H9 (cell line): ENCODE results near the gene SLCO3A1. TPM values are rescaled to one million over a fixed set of nuclear protein-coding genes. Genes with fewer than 3 reads are reported as not detected.

Experiments
- DNase-seq: peaks from one replicate; pipeline ENCODE4 v3.0.0-alpha.2; 2017
- H2AFZ ChIP-seq: one replicate; pipeline ENCODE4 v1.6.1; 2013; ENCODE audit warnings: mild to moderate bottlenecking, low read length, control low read depth, moderate library complexity
- H2AK5ac ChIP-seq: 2 replicates; pipeline ENCODE4 v1.6.1; 2013; ENCODE audit warnings: low read length, control low read depth, mixed read lengths; ENCODE audit not compliant: insufficient read length
- H2BK120ac ChIP-seq: one replicate; pipeline ENCODE4 v1.6.1; 2013; ENCODE audit warnings: low read depth, mild to moderate bottlenecking, low read length, control low read depth, inconsistent platforms; ENCODE audit not compliant: poor library complexity, severe bottlenecking
- H2BK12ac ChIP-seq: 2 replicates; pipeline ENCODE4 v1.6.1; 2013; ENCODE audit warnings: low read length, control low read depth, mixed read lengths, low read depth; ENCODE audit not compliant: insufficient read length
- H2BK15ac ChIP-seq: 2 replicates; pipeline ENCODE4 v1.6.1; 2013; ENCODE audit warnings: low read depth, low read length, control low read depth
- H2BK20ac ChIP-seq: one replicate; pipeline ENCODE4 v1.6.1; 2013; ENCODE audit warnings: low read depth, mild to moderate bottlenecking, low read length, control low read depth, inconsistent platforms; ENCODE audit not compliant: poor library complexity, severe bottlenecking
- H2BK5ac ChIP-seq: 2 replicates; pipeline ENCODE4 v1.6.1; 2013; ENCODE audit warnings: low read length, control low read depth, mixed read lengths; ENCODE audit not compliant: insufficient read length
- H3K14ac ChIP-seq: 2 replicates; pipeline ENCODE4 v1.6.1; 2013; ENCODE audit warnings: low read length, control low read depth; ENCODE audit not compliant: insufficient read depth
- H3K18ac ChIP-seq: 2 replicates; pipeline ENCODE4 v1.6.1; 2013; ENCODE audit warnings: low read depth, mild to moderate bottlenecking, mixed read lengths, low read length, control low read depth; ENCODE audit not compliant: insufficient read length
- H3K23ac ChIP-seq: 2 replicates; pipeline ENCODE4 v1.6.1; 2013; ENCODE audit warnings: low read length, control low read depth, mixed read lengths, low read depth; ENCODE audit not compliant: insufficient read length
- H3K23me2 ChIP-seq: 2 replicates; pipeline ENCODE4 v1.6.1; 2013; ENCODE audit warnings: low read depth, mild to moderate bottlenecking, mixed read lengths, low read length, control low read depth; ENCODE audit not compliant: insufficient read length, poor library complexity, severe bottlenecking
- H3K27ac ChIP-seq: 2 replicates; pipeline ENCODE4 v1.5.1; 2013; ENCODE audit warnings: low read length, control low read depth, mixed read lengths, low read depth; ENCODE audit not compliant: insufficient read length
- H3K27me3 ChIP-seq: 2 replicates; pipeline ENCODE4 v1.6.1; 2013; ENCODE audit warnings: low read length, control low read depth, inconsistent platforms; ENCODE audit not compliant: insufficient read depth
- H3K4ac ChIP-seq: 2 replicates; pipeline ENCODE4 v1.6.1; 2013; ENCODE audit warnings: low read depth, mild to moderate bottlenecking, control low read depth, inconsistent platforms, low read length, moderate library complexity
- H3K4me1 ChIP-seq: 2 replicates; pipeline ENCODE4 v1.6.1; 2013; ENCODE audit warnings: low read length, control low read depth, inconsistent platforms; ENCODE audit not compliant: insufficient read depth
- H3K4me2 ChIP-seq: 2 replicates; pipeline ENCODE4 v1.6.1; 2013; ENCODE audit warnings: low read length, control low read depth, mixed read lengths; ENCODE audit not compliant: insufficient read length, insufficient read depth
- H3K56ac ChIP-seq: 2 replicates; pipeline ENCODE4 v1.6.1; 2013; ENCODE audit warnings: low read depth, mild to moderate bottlenecking, mixed read lengths, low read length, control low read depth; ENCODE audit not compliant: insufficient read length
- H3K79me1 ChIP-seq: 2 replicates; pipeline ENCODE4 v1.6.1; 2013; ENCODE audit warnings: low read depth, mild to moderate bottlenecking, moderate library complexity, low read length, control low read depth, inconsistent platforms; ENCODE audit not compliant: insufficient read depth, poor library complexity, severe bottlenecking
- H3K79me2 ChIP-seq: 2 replicates; pipeline ENCODE4 v1.6.1; 2013; ENCODE audit warnings: low read length, control low read depth, inconsistent platforms; ENCODE audit not compliant: insufficient read depth
- H3K9ac ChIP-seq: 2 replicates; pipeline ENCODE4 v1.6.1; 2013; ENCODE audit warnings: low read length, control low read depth, mixed read lengths; ENCODE audit not compliant: insufficient read length; ENCODE audit errors: extremely low read depth
- H3K9me3 ChIP-seq: one replicate; pipeline ENCODE4 v1.6.1; 2013; ENCODE audit warnings: low read depth, low read length, inconsistent platforms; ENCODE audit not compliant: control insufficient read depth
- H3T11ph ChIP-seq: one replicate; pipeline ENCODE4 v1.6.1; 2013; ENCODE audit warnings: mild to moderate bottlenecking, low read length, control low read depth, inconsistent platforms
- H4K20me1 ChIP-seq: one replicate; pipeline ENCODE4 v1.6.1; 2013; ENCODE audit not compliant: control insufficient read depth, insufficient read length, insufficient read depth
- H4K5ac ChIP-seq: 2 replicates; pipeline ENCODE4 v1.6.1; 2013; ENCODE audit warnings: low read depth, mild to moderate bottlenecking, mixed read lengths, low read length, control low read depth; ENCODE audit not compliant: insufficient read length
- H4K8ac ChIP-seq: replicated peaks from 2 replicates; pipeline ENCODE4 v1.6.1; 2013; ENCODE audit warnings: low read length, control low read depth, mixed read lengths, low read depth; ENCODE audit not compliant: insufficient read length
- H4K91ac ChIP-seq: 2 replicates; pipeline ENCODE4 v1.6.1; 2013; ENCODE audit warnings: low read depth, mild to moderate bottlenecking, moderate library complexity, mixed read lengths, low read length, control low read depth; ENCODE audit not compliant: insufficient read length
- H3K27ac Mint-ChIP-seq, 3 experiments: 2 replicates in 2 of 3; 3 replicates in 1 of 3; pipeline ENCODE4 v1.8.0; 2020 to 2021; ENCODE audit warnings: mixed read lengths in 3 of 3, mild to moderate bottlenecking in 1 of 3, moderate library complexity in 1 of 3
- H3K27me3 Mint-ChIP-seq: 2 replicates; pipeline ENCODE4 v1.8.0; 2021; ENCODE audit warnings: low read depth, mild to moderate bottlenecking, moderate library complexity, mixed read lengths
- H3K36me3 Mint-ChIP-seq, 3 experiments: 2 replicates in 2 of 3; 3 replicates in 1 of 3; pipeline ENCODE4 v1.8.0; 2020 to 2021; ENCODE audit warnings: low read depth in 3 of 3, mixed read lengths in 3 of 3; ENCODE audit not compliant: insufficient read depth in 1 of 3
- H3K4me1 Mint-ChIP-seq, 2 experiments: 2 replicates each; pipeline ENCODE4 v1.8.0; 2020; ENCODE audit warnings: mixed read lengths in 2 of 2
- H3K4me3 Mint-ChIP-seq, 2 experiments: 2 replicates in 1 of 2; 3 replicates in 1 of 2; pipeline ENCODE4 v1.8.0; 2020 to 2021; ENCODE audit warnings: mild to moderate bottlenecking in 2 of 2, mixed read lengths in 2 of 2, moderate library complexity in 1 of 2
- H3K9me3 Mint-ChIP-seq, 2 experiments: 2 replicates in 1 of 2; 3 replicates in 1 of 2; pipeline ENCODE4 v1.8.0; 2020; ENCODE audit warnings: mild to moderate bottlenecking in 2 of 2, mixed read lengths in 2 of 2, moderate library complexity in 1 of 2
- WGBS: extraction: QIAGEN DNeasy Blood & Tissue Kit; methylation state at CpG from one replicate; pipeline ENCODE4 v1.1.7; 2013; ENCODE audit warnings: missing lambda C conversion rate, low lambda C conversion rate, mixed read lengths; ENCODE audit not compliant: insufficient read length; ENCODE audit errors: extremely low coverage; 5-methylcytosine and 5-hydroxymethylcytosine counted together
- total RNA-seq: library from RNA; stranded (reverse); gene quantifications from 2 replicates; pipeline ENCODE4 v1.2.1, GENCODE V29; 2021
- TF ChIP-seq, protein P1 (sequence below): fragments of 200-600 bp; sonication (generic); conservative IDR thresholded peaks from 3 replicates; pipeline ENCODE4 v1.8.0; 2021; ENCODE audit warnings: antibody characterized with exemption, mild to moderate bottlenecking

Gene SLCO3A1
- total RNA-seq, 1 experiment from 2014 or later: 9.4 TPM

DNA sequence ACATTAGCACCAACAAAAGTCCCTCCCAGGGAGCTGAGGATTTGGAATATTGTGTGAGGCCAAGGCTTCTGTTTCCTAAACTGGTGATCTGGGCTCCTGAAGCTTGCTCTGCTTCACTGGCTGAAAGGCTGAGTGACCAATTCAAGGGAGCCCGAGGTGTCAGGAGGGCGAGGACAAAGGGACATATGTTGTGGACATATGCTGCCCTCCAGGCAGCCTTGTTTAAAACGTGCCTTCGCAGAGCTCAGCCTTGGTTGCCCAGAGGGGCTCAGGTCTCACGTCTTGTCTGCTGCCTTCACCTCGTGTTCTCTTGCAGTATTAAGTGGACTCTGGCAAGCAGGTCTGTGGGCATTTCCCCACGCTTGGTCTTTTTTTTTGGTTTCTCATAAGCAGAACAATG, 7.0 kb downstream of the SLCO3A1 start:
- Histone ChIP-seq H3K27ac (no peak overlapping the region), H3K27me3 (no peaks in the 10 kb centered on the region), H2BK15ac (no peak overlapping the region), H4K20me1 (no peaks in the 10 kb centered on the region), H4K8ac (no peak overlapping the region), H3K79me2 (no peaks in the 10 kb centered on the region), H2BK12ac (no peak overlapping the region), H2BK20ac (no peak overlapping the region), H4K5ac (no peak overlapping the region), H4K91ac (no peak overlapping the region), H3T11ph (no peak overlapping the region), H3K4ac (no peak overlapping the region), H3K9me3 (no peaks in the 10 kb centered on the region), H3K79me1 (no peaks in the 10 kb centered on the region), H3K23ac (no peak overlapping the region), H3K18ac (no peak overlapping the region), H2AFZ (no peak overlapping the region), H2BK5ac (no peak overlapping the region), H3K9ac (no peak overlapping the region), H3K14ac (no peak overlapping the region), H2AK5ac (no peak overlapping the region), H3K4me2 (no peak overlapping the region), H3K23me2 (no peaks in the 10 kb centered on the region), H3K56ac (no peak overlapping the region), H3K4me1 (peaks cover 3% of the 10 kb centered on the region; the same call in 1 of the 2 replicates), H2BK120ac (no peak overlapping the region)
- DNase-seq: no peak
- H3K27me3 Mint-ChIP-seq: peaks cover 4% of the 10 kb centered on the region
- no peaks in the 10 kb centered on the region for H3K36me3 Mint-ChIP-seq
- H3K9me3 Mint-ChIP-seq: no peaks in the 10 kb centered on the region
- TF ChIP-seq, protein P1, sequence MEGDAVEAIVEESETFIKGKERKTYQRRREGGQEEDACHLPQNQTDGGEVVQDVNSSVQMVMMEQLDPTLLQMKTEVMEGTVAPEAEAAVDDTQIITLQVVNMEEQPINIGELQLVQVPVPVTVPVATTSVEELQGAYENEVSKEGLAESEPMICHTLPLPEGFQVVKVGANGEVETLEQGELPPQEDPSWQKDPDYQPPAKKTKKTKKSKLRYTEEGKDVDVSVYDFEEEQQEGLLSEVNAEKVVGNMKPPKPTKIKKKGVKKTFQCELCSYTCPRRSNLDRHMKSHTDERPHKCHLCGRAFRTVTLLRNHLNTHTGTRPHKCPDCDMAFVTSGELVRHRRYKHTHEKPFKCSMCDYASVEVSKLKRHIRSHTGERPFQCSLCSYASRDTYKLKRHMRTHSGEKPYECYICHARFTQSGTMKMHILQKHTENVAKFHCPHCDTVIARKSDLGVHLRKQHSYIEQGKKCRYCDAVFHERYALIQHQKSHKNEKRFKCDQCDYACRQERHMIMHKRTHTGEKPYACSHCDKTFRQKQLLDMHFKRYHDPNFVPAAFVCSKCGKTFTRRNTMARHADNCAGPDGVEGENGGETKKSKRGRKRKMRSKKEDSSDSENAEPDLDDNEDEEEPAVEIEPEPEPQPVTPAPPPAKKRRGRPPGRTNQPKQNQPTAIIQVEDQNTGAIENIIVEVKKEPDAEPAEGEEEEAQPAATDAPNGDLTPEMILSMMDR: no peak
- H3K4me1 Mint-ChIP-seq: peaks cover 26 to 31% of the 10 kb centered on the region in 2 experiments
- WGBS: no CpG with 5 or more reads among the region's 7 CpGs
- H3K27ac Mint-ChIP-seq: no peak overlapping the region
- H3K4me3 Mint-ChIP-seq: no peak overlapping the region
